HL-60/S4 treated with phorbol 12-myristate 13-acetate at 8.2 ng/mL for 4 days and 3 days (cell line): ENCODE results near the gene TMEM139.
"Not testable (repeated sequence)": the region's sequence is repeated elsewhere in the genome, so short reads cannot be mapped to it uniquely, and the experiment has no call there.

Source experiments
- in situ Hi-C: fragments of 300-500 bp; cut with MboI; formaldehyde crosslinking; loops from 2 replicates; pipeline ENCODE4 v1.15.0; 2022; ENCODE audit warnings: low sequenced_read_pairs

TMEM139 gene

GRCh38 chr7:143287935-143288826 lies 3.4 kb downstream of the TMEM139 start, which contains the start of gene CASP2:
Gene CASP2 (plus strand): TSS chr7:143288351. CDS start chr7:143288456, 105 bp downstream.
- in situ Hi-C loops, result no loop called here

GRCh38 chr7:143288836-143289235 lies 4.1 kb downstream of the TMEM139 start:
- in situ Hi-C loops, result no loop called here

DNA sequence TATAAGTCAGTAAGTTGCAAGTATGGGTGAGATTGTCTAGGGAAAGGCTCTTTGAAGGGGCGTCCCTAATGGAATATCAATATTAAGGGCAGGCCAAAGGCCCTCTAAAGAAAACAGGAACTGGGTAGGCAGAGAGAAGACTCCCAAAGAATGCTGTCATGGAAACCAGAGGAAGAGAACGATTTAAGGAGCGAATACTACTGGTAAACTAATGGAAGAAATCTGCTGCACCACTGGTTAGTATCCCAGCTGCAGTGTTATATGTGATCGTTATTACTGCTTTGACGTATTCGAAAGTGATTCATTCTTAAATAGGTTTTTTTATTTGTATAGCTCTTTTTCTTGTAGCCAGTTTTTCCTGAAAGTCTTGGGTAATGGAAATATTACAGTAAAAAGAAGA lies 4.7 kb downstream of the TMEM139 start:
- in situ Hi-C loops, result no loop called here

- in situ Hi-C loops, result not testable (repeated sequence)
Measured at GRCh38 chr7:143289888-143290287, 5.1 kb downstream of the TMEM139 start.

- in situ Hi-C loops, result no loop called here
Measured at GRCh38 chr7:143290293-143290692, 5.5 kb downstream of the TMEM139 start.

- in situ Hi-C loops, result no loop called here
Measured at GRCh38 chr7:143292876-143293275, 8.1 kb downstream of the TMEM139 start.

GRCh38 chr7:143295870-143296269 lies 11.1 kb downstream of the TMEM139 start:
- in situ Hi-C loops, result no loop called here

DNA sequence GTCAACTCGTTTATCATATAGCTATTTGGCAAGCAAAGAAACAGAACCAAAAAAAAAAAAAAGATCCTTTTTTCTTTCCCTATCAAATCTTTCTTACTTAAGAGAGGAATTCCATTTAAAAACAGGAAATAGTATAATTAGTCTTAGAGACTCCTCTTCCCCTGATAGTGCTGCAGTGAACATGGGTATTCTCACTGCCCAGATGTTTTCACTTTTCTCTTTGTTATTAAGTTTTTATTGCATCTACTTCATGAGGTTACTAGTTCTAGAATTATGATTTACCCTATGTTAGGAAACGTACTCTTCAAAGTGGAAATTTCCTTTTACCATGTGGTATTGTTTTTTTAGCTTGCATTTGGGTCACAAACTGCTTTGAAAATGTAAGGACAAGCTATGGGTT lies 11.9 kb downstream of the TMEM139 start:
- in situ Hi-C loops, result no loop called here

- in situ Hi-C loops, result no loop called here
Measured at GRCh38 chr7:143299346-143299745, 14.6 kb downstream of the TMEM139 start.

GRCh38 chr7:143299840-143300239 lies 15.1 kb downstream of the TMEM139 start:
- in situ Hi-C loops, result no loop called here

DNA sequence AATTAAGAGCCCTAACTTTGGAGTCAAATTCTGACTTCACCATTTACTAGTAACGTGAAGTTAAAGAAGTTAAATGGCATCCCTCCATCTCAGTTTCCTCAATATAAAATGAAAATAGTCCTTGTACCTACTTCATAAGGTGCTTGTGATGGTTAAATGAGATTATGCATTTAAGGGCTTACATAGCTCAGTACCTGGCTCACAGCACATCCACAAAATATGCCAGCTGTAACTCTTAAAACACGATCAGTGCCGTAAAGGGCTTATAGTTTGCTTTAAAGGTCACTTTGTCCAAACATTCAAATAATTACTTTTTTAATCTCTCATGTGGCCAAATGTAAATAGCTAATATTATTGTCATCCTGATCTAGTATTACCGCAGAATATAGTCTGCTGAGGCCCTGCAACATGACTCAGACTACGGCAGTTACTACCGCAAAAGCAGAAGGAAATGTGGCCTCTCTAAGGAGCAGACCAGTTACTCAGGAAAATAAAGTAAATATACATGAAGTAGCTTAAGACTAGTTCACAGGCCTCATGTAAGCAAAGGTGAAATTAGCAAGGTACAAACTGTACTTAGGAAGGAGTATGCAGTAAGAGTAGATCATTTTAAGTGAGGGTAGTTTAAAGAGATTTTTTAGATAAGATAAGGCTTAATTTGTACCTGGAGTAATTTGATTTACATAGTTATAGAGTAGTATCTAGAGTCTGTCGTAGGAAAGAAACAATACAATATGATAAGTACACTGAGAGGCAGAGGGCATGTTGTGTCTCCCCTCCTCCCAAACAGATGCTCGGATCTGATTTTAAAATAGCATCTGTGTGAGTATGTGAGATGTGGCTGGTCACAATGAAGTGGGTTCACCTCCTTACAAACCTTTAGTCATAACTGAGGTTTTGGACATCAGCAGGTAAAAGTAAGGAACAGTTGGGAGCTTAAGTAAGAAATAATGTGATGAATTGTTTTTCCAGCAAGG lies 16.5 kb downstream of the TMEM139 start:
- in situ Hi-C loops, result no loop called here

DNA sequence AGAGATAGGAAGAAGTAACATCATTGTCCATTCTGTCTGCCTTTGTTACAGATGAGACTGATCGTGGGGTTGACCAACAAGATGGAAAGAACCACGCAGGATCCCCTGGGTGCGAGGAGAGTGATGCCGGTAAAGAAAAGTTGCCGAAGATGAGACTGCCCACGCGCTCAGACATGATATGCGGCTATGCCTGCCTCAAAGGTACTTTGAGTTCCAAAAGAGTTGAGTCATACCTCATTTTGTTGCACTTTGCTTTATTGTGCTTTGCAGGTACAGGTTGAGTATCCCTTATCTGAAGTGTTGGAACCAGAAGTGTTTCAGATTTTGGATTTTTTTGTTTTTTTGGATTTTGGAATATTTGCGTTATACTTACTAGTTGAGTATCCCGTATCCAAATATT lies 19.0 kb downstream of the TMEM139 start:
- in situ Hi-C loops, result no loop called here

DNA sequence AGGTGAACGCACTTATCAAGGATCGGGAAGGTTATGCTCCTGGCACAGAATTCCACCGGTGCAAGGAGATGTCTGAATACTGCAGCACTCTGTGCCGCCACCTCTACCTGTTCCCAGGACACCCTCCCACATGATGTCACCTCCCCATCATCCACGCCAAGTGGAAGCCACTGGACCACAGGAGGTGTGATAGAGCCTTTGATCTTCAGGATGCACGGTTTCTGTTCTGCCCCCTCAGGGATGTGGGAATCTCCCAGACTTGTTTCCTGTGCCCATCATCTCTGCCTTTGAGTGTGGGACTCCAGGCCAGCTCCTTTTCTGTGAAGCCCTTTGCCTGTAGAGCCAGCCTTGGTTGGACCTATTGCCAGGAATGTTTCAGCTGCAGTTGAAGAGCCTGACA lies 20.2 kb downstream of the TMEM139 start:
- in situ Hi-C loops, result no loop called here

- in situ Hi-C loops, result no loop called here
Measured at GRCh38 chr7:143305423-143306070, 20.8 kb downstream of the TMEM139 start.

- in situ Hi-C loops, result no loop called here
Measured at GRCh38 chr7:143308632-143309031, 23.9 kb downstream of the TMEM139 start.

GRCh38 chr7:143314127-143314526 lies 29.4 kb downstream of the TMEM139 start:
- in situ Hi-C loops, result no loop called here

- in situ Hi-C loops, result no loop called here
Measured at GRCh38 chr7:143315776-143316175, 31.0 kb downstream of the TMEM139 start, which contains the start of gene CLCN1. Gene CLCN1 (plus strand): TSS chr7:143316111. CDS start chr7:143316213, 102 bp downstream.

DNA sequence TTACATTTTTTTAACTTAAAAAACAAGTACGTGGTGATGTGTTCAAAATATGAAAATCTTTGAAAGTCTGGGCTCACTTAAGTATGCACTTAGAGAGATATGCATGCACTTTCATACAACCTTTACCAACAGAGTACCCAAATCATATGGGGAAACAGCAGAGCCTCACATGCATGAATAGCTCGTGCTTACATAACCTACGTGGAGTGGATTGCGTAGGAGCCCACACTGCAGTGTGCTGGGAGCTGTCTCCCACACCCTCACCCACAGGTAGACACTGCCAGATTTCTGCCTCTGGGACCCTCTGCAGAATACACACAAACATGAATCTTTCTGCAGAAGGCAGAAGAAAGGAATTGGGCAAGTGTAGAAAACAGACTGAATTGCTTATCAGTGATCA lies 31.7 kb downstream of the TMEM139 start:
- in situ Hi-C loops, result no loop called here

DNA sequence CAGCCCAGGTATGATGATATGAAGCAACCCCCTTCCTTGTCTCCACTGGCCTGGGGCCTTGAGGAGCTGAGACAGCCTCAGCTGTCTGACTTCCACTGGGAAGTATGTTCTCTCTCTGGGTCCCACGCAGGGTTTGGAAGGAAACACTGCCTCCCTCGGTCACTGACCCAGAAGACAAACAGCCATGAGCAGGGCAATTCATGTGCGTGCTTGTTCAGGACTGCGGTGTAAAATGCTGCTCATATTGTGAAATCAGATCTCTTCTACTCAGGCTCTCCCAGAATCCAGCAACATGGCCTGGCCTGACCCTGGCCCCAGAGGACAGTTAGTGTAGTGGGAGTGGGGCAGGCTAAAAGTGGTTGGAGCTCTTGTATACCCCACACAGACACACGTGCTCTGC lies 33.9 kb downstream of the TMEM139 start:
- in situ Hi-C loops, result no loop called here

DNA sequence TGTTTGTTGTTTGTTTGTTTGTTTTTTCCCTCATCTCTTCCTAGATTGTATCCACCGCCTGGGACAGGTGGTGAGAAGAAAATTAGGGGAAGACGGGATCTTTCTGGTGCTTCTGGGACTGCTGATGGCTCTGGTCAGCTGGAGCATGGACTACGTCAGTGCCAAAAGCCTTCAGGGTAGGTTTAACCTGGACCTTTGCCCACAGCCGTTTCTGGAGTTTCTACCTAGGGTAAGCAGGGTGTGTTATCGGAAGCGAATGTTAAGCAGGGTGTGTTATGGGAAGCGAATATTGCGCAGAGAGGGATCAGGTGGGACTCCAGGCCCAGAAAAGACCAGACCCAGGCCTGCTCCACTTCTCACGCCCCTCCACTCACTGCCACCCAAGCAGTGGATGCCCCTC lies 35.9 kb downstream of the TMEM139 start:
- in situ Hi-C loops, result no loop called here

DNA sequence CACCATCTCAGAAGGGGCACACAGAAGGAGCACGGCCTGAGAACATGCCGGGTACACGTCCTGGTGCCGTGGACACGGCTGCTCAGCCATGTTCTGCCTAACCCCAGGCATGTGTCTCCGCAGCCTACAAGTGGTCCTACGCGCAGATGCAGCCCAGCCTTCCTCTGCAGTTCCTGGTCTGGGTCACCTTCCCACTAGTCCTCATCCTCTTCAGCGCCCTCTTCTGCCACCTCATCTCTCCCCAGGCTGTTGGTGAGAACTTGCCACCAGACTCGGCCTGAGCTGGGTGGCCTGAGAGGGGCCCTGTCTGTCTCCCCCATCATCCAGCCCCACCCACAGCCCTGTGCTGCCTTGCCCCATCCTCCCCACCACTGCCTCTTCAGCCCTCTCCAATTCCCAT lies 36.5 kb downstream of the TMEM139 start:
- in situ Hi-C loops, result no loop called here
